Heart left ventricle (tissue), 16 donors: Measurements from ENCODE around the gene RFX2. TPM values are rescaled to one million over a fixed set of nuclear protein-coding genes. Genes with fewer than 3 reads are reported as not detected.

Experiments
- ATAC-seq, 4 donors: fragments of 200-7000 bp; cut with Tn5 transposase; one replicate each; pipeline ENCODE4 v1.9.1; 2020 to 2022; ENCODE audit warnings: moderate library complexity in 4 of 4, mild to moderate bottlenecking in 3 of 4, moderate number of reproducible peaks in 1 of 4
- DNase-seq, 5 donors: peaks; one replicate each; pipeline ENCODE4 v3.0.0-alpha.2; 2020
- H3K27ac ChIP-seq, 12 donors: fragments of 200-600 bp; sonication (generic) in 4 of 12; one replicate each; pipeline versions ENCODE4 v1.5.0 to v1.8.0; 2016 to 2022; ENCODE audit warnings: mild to moderate bottlenecking in 2 of 12
- H3K27me3 ChIP-seq, 9 donors: fragments of 200-600 bp; sonication (generic) in 2 of 9; one replicate each; pipeline versions ENCODE4 v1.5.1 to v1.8.0; 2016 to 2022; ENCODE audit warnings: mild to moderate bottlenecking in 3 of 9
- H3K36me3 ChIP-seq, 9 donors: fragments of 200-600 bp; sonication (generic) in 2 of 9; one replicate each; pipeline versions ENCODE4 v1.5.0 to v1.8.0; 2018 to 2022; ENCODE audit warnings: mild to moderate bottlenecking in 2 of 9
- H3K4me1 ChIP-seq, 12 donors: fragments of 200-600 bp; sonication (generic) in 4 of 12; one replicate each; pipeline versions ENCODE4 v1.5.0 to v1.8.0; 2016 to 2022; ENCODE audit warnings: mild to moderate bottlenecking in 3 of 12
- H3K4me3 ChIP-seq, 12 donors: fragments of 200-600 bp; sonication (generic) in 4 of 12; one replicate each; pipeline versions ENCODE4 v1.5.0 to v1.8.0; 2017 to 2022; ENCODE audit warnings: mild to moderate bottlenecking in 9 of 12, moderate library complexity in 4 of 12
- H3K9me3 ChIP-seq, 12 donors: fragments of 200-600 bp; sonication (generic) in 4 of 12; one replicate each; pipeline versions ENCODE4 v1.5.0 to v1.8.0; 2016 to 2022; ENCODE audit warnings: mild to moderate bottlenecking in 1 of 12
- CTCF ChIP-seq, 12 donors: fragments of 200-600 bp; sonication (generic) in 4 of 12; IDR thresholded peaks; one replicate each; pipeline versions ENCODE4 v1.5.0 to v1.8.0; 2018 to 2022; ENCODE audit warnings: antibody characterized with exemption in 12 of 12, mild to moderate bottlenecking in 5 of 12
- POLR2A ChIP-seq, 2 donors: fragments of 450-650 bp; IDR thresholded peaks; one replicate each; pipeline ENCODE4 v1.6.1; 2017; ENCODE audit warnings: antibody characterized with exemption in 2 of 2, mild to moderate bottlenecking in 2 of 2, moderate library complexity in 2 of 2
- WGBS, 4 donors: extraction: QIAGEN DNeasy Blood & Tissue Kit in 2 of 4; methylation state at CpG; one replicate each; pipeline versions ENCODE4 v1.1.5 to v1.1.7; 2013 to 2018; 5-methylcytosine and 5-hydroxymethylcytosine counted together
- intact Hi-C, 10 donors: fragments of 100-400 bp; cut with DNase I; formaldehyde crosslinking; loops; one replicate each; pipeline versions ENCODE4 v1.11.1 to v1.14.2; 2022
- polyA plus RNA-seq, 2 donors: library from polyadenylated mRNA; stranded (reverse); fragments of 200-250 nt; gene quantifications; one replicate each; pipeline ENCODE4 v1.2.3, GENCODE V29; 2013
- total RNA-seq, 9 donors: library from RNA; depleted of rRNA in 2 of 9; stranded (reverse); fragments of >200 nt in 2 of 9; fragmentation: NEBNext Ultra II Directional in 3 of 9; extraction: Animal tissue kit (Norgen Biotek cat#: 25700) in 3 of 9; gene quantifications; one replicate each; pipeline versions ENCODE4 v1.1.0 to v1.2.4, GENCODE V29; 2016 to 2023
- donor health status: ischemic (EF 13 %, LVEDD 7.1; RV severe dilation, severe dysfunction).
- donor health status: healthy with polysubstance abuse.
- donor health status: DM: no; HTN: yes; CAD: no.
- donor health status: DM: no; HTN: no; CAD: no.
- donor health status: ischemic (EF 25% LVEDD 6.9; RV normal size, moderate dysfunction).
- donor health status: ischemic (EF 25% LVEDD 5.7; RV mildly dilated, moderate dysfunction).
- donor health status: healthy.
- donor health status: DM: yes; HTN: yes; CAD: no.
- donor health status: ischemic (EF 35%, LVEDD 5.7; RV mildly dilated, moderate dysfunction).
- donor health status: nonischemic (EF 11% LVEDD 7.7; RV severe dilation, severe dysfunction).
- donor health status: DM: yes; HTN: yes; CAD: no.
- donor health status: PGD.
- donor health status: ischemic (EF 29% LVEDD 5.4; RV normal size, mild dysfunction).
- donor health status: nonischemic (EF 23%, LVEDD 6.1; RV moderate dilation, normal function).

Gene RFX2
- total and polyA plus RNA-seq, 11 donors, result 2.8 to 20.0 (median 5.9) TPM

GRCh38 chr19:6056801-6057650, 53.3 kb downstream of the RFX2 start:
- peak overlapping the region in 9 of 12 donors; percentile 4 to 32 (median 22) for H3K4me3 ChIP-seq
- peak in 4 of 5 donors; percentile 70 to 86 (median 78) for DNase-seq
- no peaks in the 10 kb centered on the region for H3K27me3 ChIP-seq
- H3K4me1 ChIP-seq, result peaks cover 0 to 62% (median 42%) of the 10 kb centered on the region in 12 donors
- peaks cover 0 to 9% (median 0%) of the 10 kb centered on the region in 12 donors for H3K9me3 ChIP-seq
- no peaks in the 10 kb centered on the region for H3K36me3 ChIP-seq
- 15 to 24% (median 16%) methylated on average over 28 of the region's 28 CpGs for WGBS, 4 donors
- intact Hi-C loops, result loop anchor here in 8 of 10 donors (2.0 to 5.0 kb wide), 6 partner anchors 45 to 315 kb away; partner anchors contain the start of genes RFX2 (in 4 of the 8) and ALKBH7 (in 1 of the 8)
- ATAC-seq, result peak; percentile 76 to 92 (median 88)
- peak overlapping the region; percentile 74 to 97 (median 90) for H3K27ac ChIP-seq
- no peak for TF ChIP-seq CTCF (IDR thresholded peaks at IDR 0.05)
- peak in 1 of 2 donors; percentile 32 for TF ChIP-seq POLR2A (IDR thresholded peaks at IDR 0.05)

- WGBS, 4 donors, result 80 to 91% (median 87%) methylated on average over 7 to 8 of the region's 8 CpGs
Measured at GRCh38 chr19:6056282-6056741, 54.0 kb downstream of the RFX2 start.

GRCh38 chr19:6055013-6055795, 55.1 kb downstream of the RFX2 start:
- DNase-seq (no peak), ATAC-seq (no peak)
- H3K36me3 ChIP-seq, result no peaks in the 10 kb centered on the region
- H3K4me3 ChIP-seq, result no peak overlapping the region
- H3K27ac ChIP-seq, result peak overlapping the region in 4 of 12 donors; percentile 31 to 93 (median 92)
- no peaks in the 10 kb centered on the region for H3K27me3 ChIP-seq
- intact Hi-C loops, result loop anchor here in 5 of 10 donors (5.0 kb wide), 3 partner anchors 47 to 317 kb away; partner anchors contain the start of gene ALKBH7 (in 1 of the 5)
- no peak for TF ChIP-seq CTCF (IDR thresholded peaks at IDR 0.05)
- no peak for TF ChIP-seq POLR2A (IDR thresholded peaks at IDR 0.05)
- WGBS, 4 donors, result 92 to 96% (median 95%) methylated on average over 4 of the region's 4 CpGs
- H3K4me1 ChIP-seq, result peaks cover 0 to 44% (median 30%) of the 10 kb centered on the region in 12 donors
- H3K9me3 ChIP-seq, result peaks cover 0 to 9% (median 0%) of the 10 kb centered on the region in 12 donors

More at GRCh38 chr19:6056282-6056741, 54.0 kb downstream of the RFX2 start:
- intact Hi-C loops, result loop anchor here in 8 of 10 donors (2.0 to 5.0 kb wide), 6 partner anchors 46 to 316 kb away; partner anchors contain the start of genes RFX2 (in 4 of the 8) and ALKBH7 (in 1 of the 8)
- no peak for TF ChIP-seq POLR2A (IDR thresholded peaks at IDR 0.05)
- no peak for TF ChIP-seq CTCF (IDR thresholded peaks at IDR 0.05)
- Histone ChIP-seq H3K27ac (peak overlapping the region; percentile 74 to 97 (median 90)), H3K4me3 (peak overlapping the region in 3 of 12 donors; percentile 11 to 32 (median 27)), H3K9me3 (peaks cover 0 to 9% (median 0%) of the 10 kb centered on the region in 12 donors), H3K4me1 (peaks cover 0 to 55% (median 35%) of the 10 kb centered on the region in 12 donors), H3K36me3 (no peaks in the 10 kb centered on the region), H3K27me3 (no peaks in the 10 kb centered on the region)
- DNase-seq (no peak), ATAC-seq (peak in 2 of 4 donors; percentile 3 to 11)
